Fibroblast of skin of left biceps (primary cell): ENCODE data around the gene PANK1.
"Not testable (repeated sequence)": the region's sequence is repeated elsewhere in the genome, so short reads cannot be mapped to it uniquely, and the experiment has no call there.

Experiments used
- DNase-seq, 2 experiments: peaks; one replicate each; pipeline ENCODE4 v3.0.0-alpha.2; 2013; ENCODE audit warnings: low read depth in 2 of 2

PANK1 gene

GRCh38 chr10:89567576-89568245, 77.3 kb downstream of the PANK1 start:
- DNase-seq = no peak

GRCh38 chr10:89566992-89567391, 78.0 kb downstream of the PANK1 start:
- DNase-seq = no peak

DNA sequence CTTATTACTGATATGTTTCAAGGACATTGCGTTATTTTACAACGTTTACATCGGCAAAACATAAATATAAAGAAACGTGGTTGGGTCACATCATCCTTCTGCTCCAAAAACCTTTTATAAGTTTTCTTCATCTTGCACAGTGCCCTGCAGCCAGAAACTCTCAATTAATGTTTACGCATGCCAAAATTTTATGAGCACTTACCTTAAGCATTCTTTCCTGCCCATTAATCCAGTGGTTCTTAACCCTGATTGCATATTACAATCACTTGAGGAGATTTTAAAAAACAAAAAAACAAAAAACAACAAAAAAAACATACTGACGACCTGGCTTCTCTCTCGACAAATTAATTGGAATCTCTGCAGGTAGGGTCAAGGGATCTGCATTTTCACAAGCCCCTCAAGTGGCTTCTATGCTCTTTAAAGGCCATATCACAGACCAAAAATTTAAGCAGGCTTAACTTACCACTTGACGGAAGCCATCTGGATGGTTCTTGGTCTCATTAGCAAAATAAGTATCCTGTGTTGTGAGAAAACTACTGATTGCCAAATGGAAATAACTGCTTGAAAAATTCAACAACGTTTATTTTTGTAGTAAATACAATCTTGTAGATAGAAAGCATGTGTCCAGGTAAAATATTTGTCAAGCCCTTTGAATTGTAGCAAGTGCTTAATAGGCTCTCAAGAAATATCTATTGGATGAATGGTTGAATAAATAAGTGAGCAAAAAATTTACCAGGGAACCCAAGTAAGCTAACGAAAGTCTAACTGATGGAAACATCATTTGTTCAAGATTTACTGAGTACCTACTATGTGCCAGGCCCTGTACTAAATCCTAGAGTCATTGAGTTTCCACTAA, 78.7 kb downstream of the PANK1 start:
- no peak for DNase-seq

DNA sequence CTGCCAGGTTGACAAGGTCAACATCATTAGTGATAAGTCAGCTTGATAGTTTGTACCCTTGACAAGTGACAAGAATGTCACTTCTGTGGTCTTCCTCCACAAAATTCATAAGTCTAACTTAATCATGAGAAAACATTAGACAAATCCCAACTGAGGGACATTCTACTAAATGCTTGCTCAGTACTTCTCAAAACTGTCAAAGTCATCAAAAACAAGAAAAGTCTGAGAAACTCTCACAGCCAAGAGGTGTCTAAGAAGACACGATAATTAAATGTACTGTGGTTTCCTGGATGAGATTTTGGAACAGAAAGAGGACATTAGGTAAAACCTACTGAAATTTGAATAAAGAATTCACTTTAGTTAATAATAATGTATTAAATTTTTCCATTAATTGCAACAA, 79.9 kb downstream of the PANK1 start:
- no peak for DNase-seq

DNA sequence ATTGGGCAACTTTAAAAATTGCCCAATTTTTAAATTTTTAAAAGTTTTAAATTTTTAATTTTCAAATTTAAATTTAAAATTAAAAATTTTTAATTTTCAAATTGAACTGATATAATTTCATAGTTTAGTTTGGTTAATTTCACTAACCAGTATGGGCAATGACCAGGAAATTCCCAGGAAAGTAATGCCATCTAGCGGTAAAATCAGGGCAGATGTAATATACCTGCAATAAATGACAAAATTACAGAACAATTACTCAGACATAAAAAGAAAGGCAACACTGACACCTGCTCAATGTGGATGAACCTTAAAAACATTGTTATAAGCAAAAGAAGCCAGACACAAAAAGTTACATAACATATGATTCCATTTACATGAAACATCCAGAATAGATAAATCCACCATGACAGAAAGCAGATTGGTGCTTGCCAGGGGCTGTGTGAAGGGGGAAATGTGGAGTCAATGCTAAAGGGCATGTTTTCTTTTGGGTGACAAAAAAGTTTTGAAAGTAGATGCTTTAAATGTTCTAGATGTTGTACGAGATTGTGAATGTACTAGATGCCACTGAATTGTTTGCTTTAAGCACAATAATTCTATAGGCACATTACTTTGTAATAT, 81.1 kb downstream of the PANK1 start:
- no peak for DNase-seq

GRCh38 chr10:89563311-89563710, 81.7 kb downstream of the PANK1 start:
- no peak for DNase-seq

DNA sequence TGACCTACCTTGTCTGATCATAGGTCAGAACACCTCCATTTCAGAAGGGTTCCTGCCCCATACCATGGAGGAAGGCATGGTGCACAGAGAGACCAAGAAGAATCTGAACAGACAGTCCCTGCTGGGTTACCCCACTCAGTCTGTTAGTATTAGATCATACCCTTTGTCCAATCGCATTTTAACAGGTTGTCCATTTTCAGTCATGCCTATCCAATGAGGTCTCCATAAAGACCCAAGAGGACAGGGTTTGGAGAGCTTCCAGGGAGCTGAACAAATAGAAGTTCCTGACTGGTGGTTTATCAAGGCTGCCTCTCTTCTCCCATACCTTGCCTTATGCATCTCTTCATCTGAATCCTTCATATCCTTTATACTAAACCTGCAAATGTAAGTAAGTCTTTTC, 88.4 kb downstream of the PANK1 start:
- no peak for DNase-seq

- no peak for DNase-seq
Observed at GRCh38 chr10:89555688-89556445, 89.2 kb downstream of the PANK1 start.

GRCh38 chr10:89554433-89554832, 90.6 kb downstream of the PANK1 start:
- DNase-seq = no peak

DNA sequence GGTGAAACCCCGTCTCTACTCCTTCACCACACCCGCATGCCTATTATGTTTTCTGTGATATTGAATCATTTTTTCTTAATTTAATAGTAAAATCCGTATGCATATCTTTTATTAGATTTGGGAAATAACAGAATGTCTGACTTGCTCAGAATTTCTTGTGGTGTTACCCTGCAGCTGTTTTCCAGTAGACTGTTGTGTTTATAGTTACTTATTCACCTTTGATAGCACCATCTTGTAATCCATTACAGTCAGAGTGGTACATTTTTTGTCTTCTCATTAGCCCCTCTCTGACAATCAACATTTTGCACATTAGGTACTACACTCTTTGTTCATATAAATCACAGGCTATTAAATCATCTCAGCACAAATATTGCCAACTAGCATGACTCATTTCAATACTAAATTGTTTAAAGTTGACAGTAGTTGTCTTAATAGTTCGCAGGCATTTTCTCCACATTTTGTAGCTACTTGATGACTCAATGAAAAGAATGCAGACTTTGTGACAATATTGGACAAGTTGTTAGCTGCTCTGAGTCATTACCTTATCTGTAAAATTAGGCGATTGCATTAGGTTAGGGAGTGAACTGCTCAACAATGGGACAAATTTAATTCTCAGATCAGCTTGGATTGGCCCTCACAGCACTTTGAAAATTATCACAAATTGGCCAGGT, 91.8 kb downstream of the PANK1 start:
- DNase-seq = peak; percentile 89

GRCh38 chr10:89552213-89552612, 92.8 kb downstream of the PANK1 start:
- no peak for DNase-seq

DNA sequence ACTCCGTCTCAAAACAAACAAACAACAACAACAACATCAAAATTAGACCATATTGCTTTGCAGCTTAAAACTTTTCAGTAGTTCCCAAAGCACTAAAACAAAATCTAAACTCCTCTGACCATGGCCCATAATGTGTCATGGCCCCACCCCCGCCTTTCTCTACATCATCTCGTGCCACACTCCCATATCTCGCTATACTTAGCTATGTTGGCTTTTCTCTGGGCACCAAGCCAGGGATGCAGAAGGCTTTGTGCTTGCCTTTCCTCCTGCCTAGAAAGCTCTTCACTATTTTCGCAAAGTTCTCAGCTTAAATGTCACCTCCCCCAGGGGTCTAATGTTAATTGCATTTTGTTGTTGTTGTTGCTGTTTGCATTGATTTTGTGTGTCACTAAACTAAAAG, 94.5 kb downstream of the PANK1 start:
- no peak for DNase-seq

GRCh38 chr10:89549510-89549909, 95.5 kb downstream of the PANK1 start:
- DNase-seq = no peak

GRCh38 chr10:89548673-89549072, 96.4 kb downstream of the PANK1 start:
- no peak for DNase-seq

- DNase-seq = no peak
Observed at GRCh38 chr10:89547853-89548513, 97.1 kb downstream of the PANK1 start.

GRCh38 chr10:89546651-89547050, 98.4 kb downstream of the PANK1 start:
- DNase-seq = not testable (repeated sequence)

DNA sequence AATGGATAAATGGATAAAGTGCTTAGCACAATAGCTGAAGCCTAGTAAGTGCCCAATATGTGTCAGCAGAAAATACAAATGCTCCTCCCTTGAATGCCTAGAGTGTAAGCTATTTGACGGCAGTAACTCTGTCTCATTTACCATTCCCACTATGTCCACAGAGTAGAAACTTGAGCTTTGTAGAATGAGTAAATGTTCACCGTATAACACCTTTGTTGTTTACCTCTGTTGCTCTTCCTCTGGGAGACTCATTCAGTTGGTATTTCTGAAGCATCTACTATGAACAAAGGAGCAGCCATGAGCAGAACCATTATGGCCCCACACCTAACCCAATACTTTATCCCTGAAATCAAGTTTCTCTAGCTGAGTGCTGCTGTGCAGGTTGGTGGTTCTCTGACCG, 101.2 kb downstream of the PANK1 start:
- DNase-seq = no peak

- DNase-seq = no peak
Observed at GRCh38 chr10:89540420-89540949, 104.6 kb downstream of the PANK1 start.

DNA sequence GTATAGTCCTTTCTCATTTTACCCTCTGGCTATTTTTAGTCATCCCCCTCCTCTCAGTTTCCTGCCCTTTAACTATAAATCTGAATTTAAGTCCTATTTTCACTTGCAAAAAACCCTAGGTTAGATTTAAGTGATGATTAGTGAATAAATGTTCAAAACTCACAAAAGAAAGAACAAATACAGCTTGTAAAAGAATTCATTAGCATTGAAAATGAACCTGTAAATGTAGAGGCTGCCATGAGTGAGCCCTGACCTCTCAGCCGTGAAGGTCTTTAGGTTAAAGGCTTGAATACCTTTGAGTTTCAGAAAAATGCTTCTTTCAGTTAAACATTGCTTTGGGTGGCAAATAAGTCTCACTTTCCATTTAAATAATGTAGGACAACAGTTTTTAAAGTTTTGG, 107.7 kb downstream of the PANK1 start:
- DNase-seq = no peak

GRCh38 chr10:89536013-89536354, 109.1 kb downstream of the PANK1 start:
- DNase-seq = no peak
